ENCODE data around the gene TBX15.

Gene TBX15

DNA sequence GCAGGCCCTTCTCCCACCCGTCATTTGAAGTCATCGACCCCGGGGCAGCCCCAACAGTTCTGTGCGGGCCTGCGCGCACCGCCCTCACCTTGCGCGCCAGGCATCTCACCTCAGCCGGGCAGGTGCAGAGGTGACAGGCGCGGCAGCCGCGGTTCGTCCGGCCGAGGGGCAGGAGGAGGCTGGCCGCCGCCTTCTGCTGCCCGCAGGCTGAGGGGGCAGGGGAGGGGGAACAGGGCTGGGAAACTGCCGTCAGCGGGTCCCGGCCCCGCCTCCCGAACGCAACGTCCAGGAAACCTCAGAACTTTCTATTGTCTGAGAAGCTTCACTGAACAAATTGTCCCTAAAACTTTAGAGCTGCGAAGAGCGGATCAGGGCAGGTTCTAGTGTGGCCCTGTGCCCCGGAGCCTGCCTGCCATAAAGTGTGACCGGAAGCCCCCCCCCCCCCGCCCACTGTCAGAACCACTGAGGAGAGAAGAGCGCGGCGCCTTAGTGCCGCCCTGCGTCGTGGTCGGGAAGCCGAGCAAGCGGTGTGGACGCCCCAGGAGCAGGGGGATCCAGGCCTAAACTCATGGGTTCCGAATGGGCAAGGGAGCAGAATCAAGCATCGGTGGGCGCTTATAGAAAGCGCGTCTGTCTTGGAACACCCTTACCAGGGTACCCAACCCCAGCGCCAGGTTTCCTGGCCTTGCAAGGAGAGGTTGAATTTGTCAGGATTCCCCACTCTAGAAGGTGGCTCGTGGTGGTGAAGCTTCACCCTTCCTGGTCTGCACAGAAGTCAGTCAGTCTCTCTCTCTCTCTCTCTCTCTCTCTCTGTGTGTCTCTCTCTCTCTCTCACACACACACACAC lies 13.3 kb upstream of the TBX15 start:
- DNase-seq = no peak

DNA sequence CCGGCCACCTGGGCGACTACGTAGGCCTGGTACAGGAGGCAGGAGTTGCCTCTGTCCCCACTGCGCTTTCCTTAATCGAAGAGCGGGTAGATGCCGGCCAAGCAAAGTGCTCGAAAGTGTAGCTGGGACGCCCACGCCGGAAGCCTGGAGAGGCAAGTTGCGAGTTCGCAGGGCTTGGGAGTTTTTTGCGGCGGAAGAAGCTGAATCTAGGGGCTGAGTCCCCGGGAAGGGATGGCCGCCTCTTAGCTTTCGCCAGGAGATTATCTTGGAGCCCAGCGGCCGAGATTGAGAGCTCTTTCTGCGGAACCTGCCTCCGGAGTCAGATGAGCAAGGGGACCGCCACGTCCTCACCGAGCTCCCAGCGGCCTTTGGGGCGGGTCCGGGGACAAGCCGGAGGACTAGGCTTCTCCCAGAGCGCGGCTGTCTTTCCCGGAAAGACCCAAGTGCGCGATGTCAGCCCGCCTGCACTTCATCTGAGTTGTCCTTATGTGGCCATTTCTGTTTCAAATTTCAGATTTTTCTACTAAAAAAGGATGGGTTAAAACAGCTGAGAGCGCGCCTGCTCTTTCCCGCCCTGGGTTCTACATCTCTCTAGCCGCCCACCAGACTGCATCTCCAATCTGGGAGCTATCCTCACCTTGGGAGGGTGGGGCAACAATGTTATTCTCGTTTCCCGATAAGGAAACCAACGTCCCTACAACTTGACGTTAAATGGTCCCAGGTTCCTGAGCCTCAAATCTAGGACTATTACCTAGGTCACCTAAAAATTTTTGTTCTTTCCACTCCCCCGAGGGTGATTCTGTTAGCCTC lies 12.4 kb upstream of the TBX15 start:
- no peak for DNase-seq

DNA sequence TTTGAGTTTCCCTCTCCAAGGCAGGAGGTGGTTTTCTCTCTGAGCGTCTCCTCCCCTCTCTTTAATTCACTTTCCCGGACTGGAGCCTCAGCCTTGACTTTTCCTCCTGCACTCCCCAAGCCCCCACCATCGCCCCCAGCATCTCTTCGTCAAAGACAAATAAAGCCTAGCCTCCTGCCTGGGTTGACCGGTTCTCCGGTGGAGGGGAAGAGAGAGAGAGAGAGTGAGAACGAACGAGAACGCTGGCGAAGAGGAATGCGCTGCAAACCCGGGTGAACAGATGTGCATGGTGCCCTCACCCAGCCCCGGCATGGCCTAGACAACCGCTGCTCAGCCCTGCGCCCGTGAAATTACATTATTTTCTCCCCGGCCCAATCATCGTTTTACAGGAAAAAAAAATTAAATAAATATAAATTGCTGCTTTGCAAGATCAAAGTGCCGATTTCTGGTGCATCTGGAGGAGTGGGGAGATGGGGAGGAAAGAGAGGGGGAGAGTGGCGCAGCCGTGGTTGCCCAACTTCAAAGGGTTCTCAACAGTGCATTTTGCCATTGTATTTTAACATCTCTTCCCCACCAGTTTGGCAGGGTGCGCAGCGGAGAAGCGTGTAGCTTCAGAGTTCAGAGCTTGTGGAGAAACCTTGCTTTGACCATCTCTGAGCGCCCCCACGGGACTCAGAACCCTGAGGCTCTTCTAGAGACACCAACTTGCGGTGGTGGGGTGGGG lies 11.4 kb upstream of the TBX15 start:
- DNase-seq = no peak

DNA sequence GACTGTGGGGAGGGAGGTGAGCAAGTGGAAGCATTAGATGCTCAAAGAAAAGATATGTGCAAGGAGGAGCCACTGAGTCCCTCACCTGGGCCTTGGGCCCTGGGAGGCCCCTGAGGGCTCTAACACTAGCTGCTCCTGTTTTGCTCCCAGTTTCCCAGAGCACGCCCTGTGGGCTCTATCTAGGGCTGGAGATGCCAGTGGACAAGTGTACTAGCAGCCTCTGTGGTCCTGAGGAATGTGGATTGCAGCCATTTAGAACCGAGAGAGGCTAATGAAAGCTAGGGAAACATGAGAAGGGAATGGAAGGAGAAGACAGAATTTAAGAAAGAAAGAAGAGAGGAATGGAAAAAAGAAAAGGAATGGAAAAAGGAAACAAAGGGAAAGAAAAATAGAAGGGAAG lies 10.0 kb upstream of the TBX15 start:
- DNase-seq = no peak

DNA sequence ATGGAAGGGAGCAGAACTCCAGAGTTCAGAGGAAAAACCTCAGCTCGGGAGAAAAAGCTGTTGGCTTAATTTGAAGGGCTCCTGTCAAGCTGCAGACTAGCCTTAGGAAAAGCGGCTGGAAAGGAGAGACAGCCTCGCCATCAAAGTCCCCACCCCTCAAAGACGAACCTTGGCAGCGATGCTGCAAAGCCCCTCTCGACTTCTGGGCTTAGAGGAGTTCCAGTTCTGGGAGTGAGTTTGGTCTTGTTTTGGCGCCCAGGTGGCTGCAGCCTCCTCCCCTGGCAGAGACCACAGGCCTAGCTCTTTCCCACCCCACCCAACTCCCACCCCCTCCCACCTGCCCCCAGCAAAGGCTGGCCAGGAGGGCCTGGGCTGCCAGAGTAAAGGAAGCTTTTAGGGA lies 9.1 kb upstream of the TBX15 start:
- DNase-seq = no peak

DNA sequence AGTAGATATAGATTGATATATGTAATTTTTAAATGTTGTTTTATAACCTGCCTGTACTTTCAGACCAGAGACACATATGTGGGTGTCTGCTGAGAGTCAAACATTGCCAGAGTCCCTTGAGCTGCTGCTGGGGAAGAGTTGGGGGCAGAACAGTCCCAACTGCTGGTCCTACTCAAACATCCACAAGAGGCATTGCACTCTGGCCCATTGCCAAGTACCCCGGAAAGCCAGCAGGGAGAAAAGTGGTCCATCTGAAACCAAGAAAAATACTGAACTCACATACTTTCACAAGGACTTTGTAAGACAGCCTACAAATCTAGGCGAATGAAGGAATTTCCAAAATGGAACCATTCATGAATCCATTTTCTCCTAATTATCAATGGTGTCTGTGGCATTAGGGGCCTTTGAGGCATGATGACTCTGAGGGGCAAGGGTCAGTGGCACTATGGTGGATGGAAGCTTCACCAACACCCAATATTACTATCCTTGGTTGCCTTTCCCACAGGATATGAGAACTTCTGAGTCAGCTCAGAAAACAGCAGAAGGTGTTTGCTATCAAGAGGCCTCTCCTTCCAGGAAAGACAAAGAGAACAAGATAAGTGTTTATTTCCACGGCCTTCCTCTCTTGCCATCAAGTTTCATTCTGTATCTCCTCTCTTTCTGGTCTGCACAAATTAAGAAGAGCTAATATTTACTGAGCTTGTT lies 7.3 kb upstream of the TBX15 start:
- DNase-seq = no peak

DNA sequence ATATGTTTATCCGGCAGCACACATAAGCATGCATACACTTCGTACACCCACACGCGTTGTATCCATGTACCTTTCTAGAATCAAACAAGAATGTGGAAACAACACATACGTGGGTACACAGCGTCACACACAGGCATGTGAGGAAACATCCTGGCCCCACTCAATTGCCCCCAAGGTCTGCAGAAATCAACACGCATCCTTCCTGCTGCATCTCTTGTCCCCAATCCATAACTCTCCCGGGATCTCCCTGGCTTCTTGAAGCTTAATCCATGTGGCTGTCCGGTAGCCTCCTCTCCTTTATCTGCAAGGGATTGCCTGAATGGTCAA lies 5.5 kb upstream of the TBX15 start:
- no peak for DNase-seq

DNA sequence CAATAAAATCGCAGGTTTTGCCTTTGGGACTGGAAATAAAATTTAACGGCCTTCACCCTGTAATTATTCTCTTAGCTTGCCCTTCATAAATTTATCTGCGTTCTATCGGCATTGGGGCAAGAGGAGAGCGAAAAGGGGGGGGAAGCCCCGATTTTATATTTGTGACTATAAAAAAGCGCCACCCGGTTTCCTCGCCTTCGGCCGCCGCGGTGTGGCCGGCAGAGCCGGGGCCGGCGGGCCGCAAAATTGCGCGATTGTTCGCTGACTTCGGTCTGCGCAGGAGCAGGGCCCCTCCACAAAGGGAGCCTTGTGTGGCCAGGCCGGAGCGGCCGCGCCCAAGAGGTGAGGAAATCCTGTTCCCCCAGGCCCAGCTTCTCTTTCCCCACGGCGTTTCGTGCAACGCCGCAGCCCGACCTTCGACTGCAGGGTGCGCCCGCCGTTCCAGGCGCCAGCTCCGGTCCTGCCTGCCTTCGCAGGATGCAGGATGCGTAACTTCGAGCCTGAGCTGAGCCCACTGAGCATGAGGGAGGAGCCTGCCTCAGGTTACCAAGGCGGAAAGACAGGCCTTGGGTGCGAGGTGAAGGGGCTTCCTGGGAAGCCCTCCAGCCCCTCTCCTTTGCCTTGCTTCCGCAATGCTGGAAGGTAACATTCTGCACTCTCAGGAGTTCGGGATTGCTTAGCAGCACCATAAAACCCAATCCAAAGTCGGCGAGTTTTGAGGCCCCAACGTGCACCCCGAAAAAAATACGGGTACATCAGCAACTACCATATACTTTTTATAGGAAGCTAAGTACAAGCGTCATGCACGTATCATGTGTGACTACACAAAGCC lies 4.9 kb upstream of the TBX15 start:
- no peak for DNase-seq

DNA sequence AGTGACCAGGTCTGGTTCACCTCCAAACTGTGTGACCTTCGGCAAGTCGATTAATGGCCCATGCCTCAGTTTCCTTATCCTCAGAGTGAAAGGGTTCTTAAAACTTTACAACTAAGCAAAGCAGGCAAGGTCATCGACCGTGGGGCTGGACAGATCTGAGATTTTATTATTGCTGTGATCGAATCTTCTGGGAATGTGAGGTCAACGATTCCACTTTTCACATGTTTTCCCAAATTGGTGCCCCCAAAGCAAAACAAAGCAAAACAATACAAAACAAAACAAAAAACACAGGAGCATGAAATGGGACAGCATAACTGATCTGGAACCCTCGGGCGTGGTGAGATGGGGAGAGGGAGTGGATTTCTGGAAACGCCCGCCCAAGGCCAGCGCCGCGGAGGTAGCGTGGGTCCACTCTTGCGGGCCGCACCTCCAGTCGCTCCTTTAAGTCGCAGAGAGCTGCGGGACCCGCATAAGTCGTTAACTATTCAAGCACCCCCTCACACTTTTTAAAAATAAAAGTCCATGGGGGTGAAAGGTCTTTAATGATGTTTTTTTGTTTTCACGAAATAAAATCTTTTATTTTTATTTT lies 4.2 kb upstream of the TBX15 start:
- no peak for DNase-seq

DNA sequence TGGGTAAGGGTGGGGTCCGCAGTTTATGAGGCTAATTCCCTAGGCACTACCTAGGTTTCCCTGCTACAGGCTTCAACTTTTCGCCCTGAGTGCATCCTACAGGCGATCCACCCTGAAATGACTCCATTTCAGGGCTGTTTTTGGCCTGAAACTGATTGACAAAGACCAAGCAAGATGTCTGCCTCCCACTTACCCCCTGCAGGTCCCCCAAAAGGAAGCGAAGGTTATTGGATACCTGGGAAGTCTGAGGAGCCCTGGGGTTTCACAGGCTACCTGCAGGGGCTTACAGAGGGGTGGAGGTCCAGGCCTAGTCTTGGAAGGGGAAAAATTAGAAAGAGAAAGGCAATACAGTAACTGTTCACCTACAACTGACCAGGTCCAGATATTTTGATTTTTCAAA lies 3.3 kb upstream of the TBX15 start:
- DNase-seq = no peak

DNA sequence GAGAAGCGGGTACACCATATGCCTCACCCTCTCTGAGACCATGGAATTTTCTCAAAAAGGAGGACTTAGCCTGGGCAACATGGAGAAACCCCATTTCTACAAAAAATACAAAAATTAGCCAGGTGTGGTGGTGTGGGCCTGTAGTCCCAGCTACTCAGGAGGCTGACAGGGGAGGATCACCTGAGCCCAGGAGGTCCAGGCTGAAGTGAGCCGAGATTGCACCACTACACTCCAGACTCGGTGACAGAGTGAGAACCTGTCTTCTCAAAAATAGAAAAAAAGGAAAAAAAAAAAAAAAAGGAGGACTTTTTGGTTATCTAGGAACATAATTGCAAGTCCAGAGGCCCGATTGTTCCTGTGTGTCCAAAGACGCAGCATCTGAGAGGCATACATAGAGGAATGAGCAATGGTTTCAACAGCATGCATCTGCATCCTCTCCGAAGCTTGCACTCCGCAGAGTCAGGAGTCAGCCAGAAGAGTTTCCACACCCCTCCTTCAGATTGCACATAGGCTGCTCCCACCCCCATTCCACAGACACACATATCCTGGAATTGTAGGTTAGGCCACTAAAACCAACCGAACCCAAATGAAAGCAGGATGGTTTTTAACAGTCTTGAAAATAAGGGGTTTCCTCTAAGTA lies 2.5 kb upstream of the TBX15 start:
- no peak for DNase-seq

DNA sequence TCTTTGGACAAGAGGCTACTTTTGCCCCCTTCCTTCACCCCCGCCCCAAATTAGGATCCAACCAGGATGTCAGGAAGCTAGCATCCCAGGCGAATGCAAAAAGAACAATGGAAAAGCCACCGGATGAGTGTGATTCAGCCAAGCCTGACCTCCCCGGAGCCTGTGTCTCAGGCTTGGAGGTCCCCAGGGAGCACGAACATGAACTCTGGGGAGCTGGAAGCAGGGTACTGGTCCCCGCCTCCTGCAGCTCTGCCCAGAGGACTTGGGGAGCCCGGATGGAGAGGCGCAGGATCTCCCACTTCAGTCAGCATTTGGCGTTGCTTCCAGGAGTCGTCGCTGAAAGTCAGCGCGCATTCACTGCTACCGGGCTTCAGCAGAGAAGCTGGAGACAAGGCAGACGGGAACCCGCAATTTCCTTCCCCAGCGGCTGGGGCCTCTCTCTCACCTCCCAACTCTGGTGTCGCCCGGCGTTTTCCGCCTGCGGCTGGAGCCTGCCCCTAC lies 1.8 kb upstream of the TBX15 start:
- DNase-seq = no peak

DNA sequence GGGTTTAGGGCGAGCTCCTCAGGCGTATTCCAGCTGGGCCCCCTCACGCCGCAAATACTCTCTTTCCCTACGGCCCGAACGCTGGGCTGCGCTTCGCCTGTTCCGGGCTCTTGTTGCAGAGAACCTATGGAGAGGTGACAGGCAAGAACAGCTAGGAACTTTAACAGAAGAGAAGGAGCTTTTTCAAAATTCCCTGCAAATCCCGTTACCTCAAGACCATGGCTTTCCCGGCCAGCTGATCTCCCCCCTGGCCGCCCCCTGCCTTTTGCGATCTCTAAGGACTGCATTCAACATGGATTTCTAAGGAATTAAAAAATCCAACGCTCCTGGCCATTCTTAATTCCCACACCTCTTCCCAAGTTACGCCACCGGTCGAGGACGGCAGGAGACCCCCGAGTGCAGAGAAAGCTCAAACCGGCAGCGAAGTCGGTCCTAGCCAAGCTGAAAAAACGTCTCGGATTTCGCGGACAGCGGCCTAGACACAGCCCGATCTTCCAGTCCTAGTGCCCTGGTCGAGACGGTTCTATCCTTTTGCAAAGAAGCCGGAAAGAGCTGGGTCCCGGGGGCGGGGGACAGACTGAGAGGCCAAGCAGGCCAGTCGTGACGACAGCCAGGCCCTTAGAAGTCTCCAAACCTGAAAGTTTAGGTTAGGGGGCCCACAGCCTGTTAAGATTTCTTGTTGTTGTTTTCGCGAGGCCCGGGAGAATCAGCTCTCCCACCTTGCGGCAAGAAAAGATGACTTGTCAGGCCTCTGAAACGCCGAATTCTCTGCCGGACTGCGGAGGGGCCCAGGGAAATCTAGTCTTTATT lies 1.1 kb upstream of the TBX15 start:
- no peak for DNase-seq

DNA sequence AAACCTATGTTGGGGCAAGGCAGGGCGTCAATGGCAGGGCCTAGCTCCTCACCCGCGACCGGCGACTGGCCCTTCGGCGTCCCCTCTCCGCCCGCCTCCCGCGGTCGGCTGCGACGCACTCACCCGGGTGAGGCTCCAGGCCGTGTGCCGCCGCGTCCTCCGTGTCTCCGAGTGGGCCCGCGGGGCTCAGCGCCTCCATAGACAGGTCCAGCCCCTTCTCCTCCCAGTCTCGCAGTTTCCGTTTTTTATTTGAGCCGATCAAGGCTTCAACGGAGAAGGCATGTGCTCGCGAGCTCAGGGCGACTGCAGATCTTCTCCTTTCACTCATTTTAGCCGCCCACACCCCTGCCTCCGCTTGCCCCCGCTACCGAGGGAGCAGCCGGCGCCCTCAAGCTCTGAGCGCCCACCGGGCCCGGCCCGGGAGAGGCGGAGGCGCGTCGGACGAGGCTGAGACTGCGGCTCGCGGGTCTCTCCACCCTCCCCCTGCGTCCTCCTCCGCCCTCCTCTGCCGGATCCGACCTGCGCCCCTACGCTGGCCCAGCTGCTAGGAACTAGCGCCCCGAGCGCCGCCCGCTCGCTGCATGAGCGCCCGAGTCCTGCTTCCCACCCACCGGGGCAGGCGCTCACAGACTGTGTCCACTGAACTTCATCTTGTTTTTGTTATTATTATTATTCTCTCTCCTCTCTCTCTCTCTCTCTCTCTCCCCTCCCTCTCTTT lies 516 bp downstream of the TBX15 start:
- no peak for DNase-seq

DNA sequence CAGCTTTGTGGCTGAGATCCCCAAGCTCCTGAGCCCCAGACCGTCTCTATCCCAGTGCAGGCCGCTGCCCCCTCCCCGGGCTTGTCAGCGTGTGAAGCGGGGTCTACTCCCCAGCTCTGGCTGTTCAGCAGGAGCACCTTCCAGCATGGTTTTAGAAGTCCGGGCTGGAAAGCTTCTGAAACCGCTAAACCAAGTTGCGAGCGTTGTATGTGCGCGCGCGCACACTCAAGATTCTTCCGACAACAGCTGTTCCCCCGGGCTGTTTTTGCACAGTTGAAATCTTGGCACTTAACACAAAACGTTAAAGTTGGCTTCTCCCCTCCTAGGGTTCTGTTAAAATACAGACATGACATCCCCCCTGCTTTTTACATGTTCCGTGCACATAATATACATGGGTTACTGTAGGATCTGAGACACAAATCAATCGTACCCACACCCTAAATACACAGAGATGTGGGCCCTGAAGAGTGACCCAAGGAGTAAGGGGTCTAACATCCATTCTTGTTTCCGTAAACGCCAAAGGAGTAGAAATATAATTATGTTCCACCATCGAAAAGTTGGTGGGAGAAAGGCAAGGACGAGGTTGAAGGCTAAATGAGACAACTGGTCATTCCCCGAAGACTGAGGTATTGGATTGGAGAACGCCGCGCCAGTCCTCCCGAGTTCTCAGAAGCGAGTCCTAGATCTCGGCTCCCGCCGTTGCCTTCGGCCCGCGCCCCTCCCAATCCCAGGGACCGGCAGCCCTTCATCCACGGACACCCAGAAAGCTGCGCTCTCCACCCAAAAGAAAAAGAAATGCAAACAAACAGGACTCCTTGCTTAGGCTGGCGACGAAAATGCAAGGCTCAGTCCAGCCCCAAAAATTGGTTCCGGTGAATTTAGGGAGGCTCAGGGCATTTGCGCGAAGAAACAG lies 1.3 kb downstream of the TBX15 start:
- DNase-seq = no peak

DNA sequence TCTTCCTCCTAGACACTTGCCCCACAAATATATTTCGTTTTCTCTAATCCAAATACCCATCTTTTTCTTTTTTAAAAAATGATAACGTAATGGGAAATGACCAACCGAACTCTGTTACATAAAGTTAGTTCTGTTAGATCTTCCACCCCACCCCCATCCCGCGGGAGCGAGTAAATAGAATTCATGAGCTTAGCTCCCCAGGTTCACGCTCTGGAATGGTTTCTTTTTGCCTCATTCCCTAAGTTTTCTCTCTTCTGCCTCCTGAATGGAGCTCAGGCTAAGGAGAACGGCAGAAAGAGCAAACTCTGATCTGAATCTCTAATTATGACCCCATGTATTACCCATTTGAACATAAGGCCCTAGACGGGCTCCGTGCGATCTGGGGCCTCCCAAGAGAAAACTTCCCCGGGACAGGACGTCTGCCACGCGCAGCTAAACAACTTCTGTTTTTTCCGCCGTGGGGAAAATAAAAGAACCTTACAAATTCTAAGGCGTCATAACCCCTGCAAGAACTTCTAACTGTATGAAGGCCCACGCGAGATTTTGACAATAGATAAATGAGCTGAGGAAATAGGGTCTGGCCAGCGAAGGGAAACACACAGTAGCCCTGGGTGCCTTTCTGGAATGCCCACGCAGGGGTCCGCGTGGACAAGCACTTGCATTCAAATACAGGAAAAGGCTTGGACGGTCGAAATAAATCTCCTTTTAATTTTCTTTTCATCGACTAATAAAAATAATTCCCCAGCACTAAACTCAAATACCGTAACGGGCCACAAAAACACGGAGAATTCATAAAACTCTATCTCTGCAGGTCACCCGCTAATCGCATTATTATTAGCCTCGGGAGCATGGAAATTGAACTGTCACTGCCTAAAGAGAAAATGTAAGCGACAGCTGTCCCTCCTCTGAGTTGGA lies 2.2 kb downstream of the TBX15 start:
- no peak for DNase-seq

Measured in activated CD8-positive, alpha-beta memory T cell treated with anti-CD3 and anti-CD28 coated beads, Interleukin-2, amount 50 U/mL, for 4 hours (primary cell).